KOPT-K1 (cell line): Measurements from ENCODE around the gene MRRF.

ENCODE experiments used
- H3K27ac ChIP-seq: fragments of 200-600 bp; sonication (generic); 2 replicates; pipeline ENCODE4 v1.5.1; 2016; ENCODE audit warnings: antibody characterized with exemption, mild to moderate bottlenecking, low read depth, low read length; ENCODE audit not compliant: poor library complexity, severe bottlenecking
- H3K36me3 ChIP-seq: fragments of 200-600 bp; sonication (generic); 2 replicates; pipeline ENCODE4 v1.5.1; 2017; ENCODE audit warnings: antibody characterized with exemption, mild to moderate bottlenecking, low read length, moderate library complexity; ENCODE audit not compliant: insufficient read depth
- H3K9me3 ChIP-seq: fragments of 200-600 bp; sonication (generic); 2 replicates; pipeline ENCODE4 v1.5.1; 2017; ENCODE audit warnings: antibody characterized with exemption, low read length, mild to moderate bottlenecking; ENCODE audit not compliant: insufficient read depth, poor library complexity, severe bottlenecking

MRRF gene

GRCh38 chr9:122380293-122380692, 115.6 kb downstream of the MRRF start:
- Histone ChIP-seq H3K36me3 (no peaks in the 10 kb centered on the region), H3K27ac (no peak overlapping the region), H3K9me3 (peaks cover 17% of the 10 kb centered on the region)
